Spinal cord (tissue), 10 donors: ENCODE measurements around the gene NAPSA. TPM values are rescaled to one million over a fixed set of nuclear protein-coding genes. Genes with fewer than 3 reads are reported as not detected.

ENCODE experiments used
- DNase-seq, 6 donors: peaks; one replicate each; pipeline versions ENCODE4 v3.0.0 to v3.0.0-alpha.2; 2013 to 2015; ENCODE audit warnings: low spot score in 6 of 6, low read depth in 4 of 6
- H3K27ac ChIP-seq: one replicate; pipeline ENCODE4 v1.5.1; 2013; ENCODE audit warnings: low read depth, low read length, control low read depth
- H3K27me3 ChIP-seq: one replicate; pipeline ENCODE4 v1.6.1; 2013; ENCODE audit warnings: low read length; ENCODE audit not compliant: control insufficient read depth, insufficient read depth
- H3K36me3 ChIP-seq: one replicate; pipeline ENCODE4 v1.6.1; 2013; ENCODE audit warnings: low read length; ENCODE audit not compliant: control insufficient read depth, insufficient read depth
- H3K4me1 ChIP-seq: one replicate; pipeline ENCODE4 v1.6.1; 2013; ENCODE audit warnings: low read length; ENCODE audit not compliant: control insufficient read depth, insufficient read depth
- H3K4me3 ChIP-seq: one replicate; pipeline ENCODE4 v1.5.1; 2013; ENCODE audit warnings: low read depth, low read length, control low read depth
- H3K9me3 ChIP-seq: one replicate; pipeline ENCODE4 v1.6.1; 2013; ENCODE audit warnings: low read length; ENCODE audit not compliant: control insufficient read depth, insufficient read depth
- WGBS: methylation state at CpG from one replicate; pipeline ENCODE4 v1.1.5; 2013; ENCODE audit warnings: missing lambda C conversion rate; ENCODE audit not compliant: insufficient coverage; 5-methylcytosine and 5-hydroxymethylcytosine counted together
- polyA plus RNA-seq, 2 donors: library from polyadenylated mRNA; unstranded; fragments of 120-200 nt; gene quantifications; one replicate each; pipeline ENCODE4 v1.2.1, GENCODE V29; 2013; ENCODE audit not compliant: insufficient read length in 2 of 2
- total RNA-seq, 2 donors: library from RNA; depleted of rRNA in 1 of 2; stranded (reverse); fragments of 120-200 nt in 1 of 2; fragments of >200 nt in 1 of 2; gene quantifications; one replicate each; pipeline versions ENCODE4 v1.2.3 to v1.2.4, GENCODE V29; 2013 to 2014
- donor health status: healthy.

The NAPSA gene
- total and polyA plus RNA-seq, 4 donors = 0.79 to 3.3 (median 1.5) TPM

GRCh38 chr19:50312967-50313811 lies 52.2 kb downstream of the NAPSA start:
- no peak for DNase-seq
- Histone ChIP-seq H3K4me1 (peaks cover 45% of the 10 kb centered on the region), H3K4me3 (no peak overlapping the region), H3K36me3 (peaks cover 22% of the 10 kb centered on the region), H3K27ac (no peak overlapping the region), H3K27me3 (peaks cover 34% of the 10 kb centered on the region), H3K9me3 (no peaks in the 10 kb centered on the region)
- WGBS = 7% methylated on average over 21 of the region's 27 CpGs

- peaks cover 34% of the 10 kb centered on the region for H3K27me3 ChIP-seq
- H3K36me3 ChIP-seq = peaks cover 18% of the 10 kb centered on the region
- H3K4me1 ChIP-seq = peaks cover 45% of the 10 kb centered on the region
- 5% methylated on average over 7 of the region's 42 CpGs for WGBS
- H3K4me3 ChIP-seq = no peak overlapping the region
- DNase-seq = peak in 2 of 6 donors; percentile 76 to 87
- peaks cover 5% of the 10 kb centered on the region for H3K9me3 ChIP-seq
- H3K27ac ChIP-seq = no peak overlapping the region
Measured at GRCh38 chr19:50311723-50312635, 53.5 kb downstream of the NAPSA start.

GRCh38 chr19:50310759-50311465 lies 54.5 kb downstream of the NAPSA start:
- no peak for DNase-seq
- Histone ChIP-seq H3K27me3 (peaks cover 33% of the 10 kb centered on the region), H3K4me3 (no peak overlapping the region), H3K9me3 (peaks cover 5% of the 10 kb centered on the region), H3K36me3 (peaks cover 19% of the 10 kb centered on the region), H3K27ac (no peak overlapping the region), H3K4me1 (peaks cover 37% of the 10 kb centered on the region)
- WGBS = 47% methylated on average over 10 of the region's 10 CpGs

GRCh38 chr19:50309396-50310125 lies 55.9 kb downstream of the NAPSA start:
- peaks cover 24% of the 10 kb centered on the region for H3K27me3 ChIP-seq
- peaks cover 19% of the 10 kb centered on the region for H3K36me3 ChIP-seq
- no peak overlapping the region for H3K27ac ChIP-seq
- peaks cover 5% of the 10 kb centered on the region for H3K9me3 ChIP-seq
- no peak overlapping the region for H3K4me3 ChIP-seq
- 70% methylated on average over 14 of the region's 16 CpGs for WGBS
- H3K4me1 ChIP-seq = peaks cover 25% of the 10 kb centered on the region
- no peak for DNase-seq

GRCh38 chr19:50308991-50309390 lies 56.4 kb downstream of the NAPSA start:
- H3K4me3 ChIP-seq = no peak overlapping the region
- no peak overlapping the region for H3K27ac ChIP-seq
- no peak for DNase-seq
- H3K27me3 ChIP-seq = peaks cover 18% of the 10 kb centered on the region
- 85% methylated on average over 15 of the region's 21 CpGs for WGBS
- peaks cover 19% of the 10 kb centered on the region for H3K36me3 ChIP-seq
- peaks cover 5% of the 10 kb centered on the region for H3K9me3 ChIP-seq
- H3K4me1 ChIP-seq = peaks cover 20% of the 10 kb centered on the region

Other genes with a start within 250 kb of the NAPSA start
- gene IZUMO2, start 202.4 kb downstream of the NAPSA start, total RNA-seq = not detected
- gene IZUMO2, start 202.4 kb downstream of the NAPSA start, polyA plus RNA-seq = not detected
- gene MYH14, start 162.0 kb downstream of the NAPSA start, total RNA-seq = 1 to 10 TPM; 4.1 to 7.2 TPM
- gene MYH14, start 162.0 kb downstream of the NAPSA start, polyA plus RNA-seq = 10 to 100 TPM; 14.6 to 16.8 TPM
- gene KCNC3, start 36.3 kb downstream of the NAPSA start, total RNA-seq = 1 to 10 TPM; 4.5 to 4.7 TPM
- gene KCNC3, start 36.3 kb downstream of the NAPSA start, polyA plus RNA-seq = 10 to 100 TPM; 36.5 to 48.3 TPM
- gene NR1H2, start 10.8 kb upstream of the NAPSA start, total RNA-seq = 10 to 100 TPM; 24.4 to 45.2 TPM
- 10 to 100 TPM; 35.2 to 38.2 TPM for gene NR1H2, start 10.8 kb upstream of the NAPSA start, polyA plus RNA-seq
- gene POLD1, start 18.7 kb upstream of the NAPSA start, total RNA-seq = 10 to 100 TPM; 13.1 to 29.1 TPM
- 10 to 100 TPM; 23.3 to 26.7 TPM for gene POLD1, start 18.7 kb upstream of the NAPSA start, polyA plus RNA-seq
- under 1 TPM; 0.06 to 0.40 TPM for gene SPIB, start 53.3 kb upstream of the NAPSA start, total RNA-seq
- under 1 TPM; 0.35 to 0.47 TPM for gene SPIB, start 53.3 kb upstream of the NAPSA start, polyA plus RNA-seq
- gene MYBPC2, start 67.3 kb upstream of the NAPSA start, total RNA-seq = 1 to 10 TPM in 1 of 2 donors, under 1 TPM in 1; 0.89 to 3.5 TPM
- 1 to 10 TPM in 1 of 2 donors, under 1 TPM in 1; 0.62 to 2.0 TPM for gene MYBPC2, start 67.3 kb upstream of the NAPSA start, polyA plus RNA-seq
- 100 to 1,000 TPM in 1 of 2 donors, 10 to 100 TPM in 1; 78.4 to 184 TPM for gene EMC10, start 110.9 kb upstream of the NAPSA start, total RNA-seq
- gene EMC10, start 110.9 kb upstream of the NAPSA start, polyA plus RNA-seq = 100 to 1,000 TPM; 256 to 267 TPM
- gene GARIN5A, start 111.2 kb upstream of the NAPSA start, total RNA-seq = 1 to 10 TPM; 4.2 to 5.8 TPM
- 10 to 100 TPM; 11.6 to 14.1 TPM for gene GARIN5A, start 111.2 kb upstream of the NAPSA start, polyA plus RNA-seq
- 10 to 100 TPM in 1 of 2 donors, 1 to 10 TPM in 1; 9.3 to 19.8 TPM for gene JOSD2, start 145.6 kb upstream of the NAPSA start, total RNA-seq
- gene JOSD2, start 145.6 kb upstream of the NAPSA start, polyA plus RNA-seq = 10 to 100 TPM; 27.7 to 29.8 TPM
- gene ASPDH, start 148.3 kb upstream of the NAPSA start, total RNA-seq = 1 to 10 TPM; 1.5 to 1.6 TPM
- gene ASPDH, start 148.3 kb upstream of the NAPSA start, polyA plus RNA-seq = 1 to 10 TPM; 6.7 to 7.7 TPM
- gene LRRC4B, start 202.8 kb upstream of the NAPSA start, total RNA-seq = 10 to 100 TPM; 30.4 to 55.2 TPM
- gene LRRC4B, start 202.8 kb upstream of the NAPSA start, polyA plus RNA-seq = 100 to 1,000 TPM; 208 to 209 TPM